Measurements from ENCODE around the gene CDH18. TPM values are rescaled to one million over a fixed set of nuclear protein-coding genes. Genes with fewer than 3 reads are reported as not detected.

The CDH18 gene
- polyA plus RNA-seq (5.6 and 9.6 TPM in 2 replicates), polyA minus RNA-seq (18.5 and 24.1 TPM in 2 replicates)

DNA sequence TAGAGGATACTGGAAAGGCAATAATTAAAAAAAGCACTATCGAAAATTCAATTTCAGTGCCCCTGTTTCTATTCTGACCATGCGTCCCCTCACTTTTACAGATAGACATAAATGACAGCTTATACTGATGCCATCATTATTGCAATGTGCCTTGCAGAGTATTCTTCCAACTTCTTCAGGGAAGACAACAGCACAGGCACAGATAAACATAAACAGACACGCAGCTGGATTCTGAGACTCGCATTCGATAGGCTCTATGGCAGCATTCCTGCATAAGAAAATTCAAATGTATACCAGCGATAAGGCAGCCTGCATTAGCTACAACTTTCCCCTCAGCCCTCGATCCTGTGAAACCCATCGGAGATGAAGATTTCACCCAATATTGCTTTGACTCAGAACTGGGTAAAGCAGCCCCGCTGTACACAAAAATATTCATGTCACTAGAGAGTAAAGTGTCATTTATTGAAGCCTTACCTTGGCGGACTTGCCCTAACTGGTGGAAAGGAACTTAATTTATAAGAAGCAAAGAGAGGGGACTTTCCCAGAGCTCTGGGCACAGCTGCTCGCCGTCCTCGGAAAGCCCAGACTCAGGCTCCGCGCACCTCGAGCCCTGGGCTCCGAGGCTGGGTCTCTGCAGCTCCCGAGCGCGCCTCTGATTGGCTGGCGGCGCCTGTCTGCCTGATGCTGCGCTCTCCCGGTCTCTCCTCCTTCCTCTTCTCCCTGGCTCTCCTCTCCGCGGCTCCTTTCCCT is at the start of gene CDH18:
TSS of gene CDH18 (minus strand) at position 589 of the 750 bp plus-strand sequence. CDS start 149,214 bp downstream, outside the sequence.
- Histone ChIP-seq H4K20me1 (ENCODE audit: insufficient read depth) (no peaks in the 10 kb centered on the region), H3K79me2 (replicated peaks; ENCODE audit: insufficient read depth, low read length) (no peaks in the 10 kb centered on the region), H3K9me3 (ENCODE audit: low read length) (no peaks in the 10 kb centered on the region), H2AFZ (ENCODE audit: low read depth, low read length) (peak within 1 kb of the TSS; percentile 15), H3K9ac (ENCODE audit: low read length) (peak within 1 kb of the TSS; percentile 51), H3K9me2 (ENCODE audit: insufficient read depth, low read length) (no peaks in the 10 kb centered on the region), H3K4me2 (ENCODE audit: low read length) (peak within 1 kb of the TSS; percentile 77), H3K4me3 (ENCODE audit: low read length) (peak within 1 kb of the TSS; percentile 71), H3F3A (ENCODE audit: insufficient read depth, low read length, poor library complexity, severe bottlenecking) (no peaks in the 10 kb centered on the region), H3K27ac (ENCODE audit: low read length) (no peak within 1 kb of the TSS), H3K27me3 (ENCODE audit: insufficient read depth, low read depth, low read length) (peaks cover 4% of the 10 kb centered on the region), H3K36me3 (ENCODE audit: insufficient read depth, low read length) (no peaks in the 10 kb centered on the region)
- TF ChIP-seq RAD21 (conservative IDR thresholded peaks at IDR 0.05) (peak; percentile 56), SMC3 (conservative IDR thresholded peaks at IDR 0.05; ENCODE audit: poor library complexity) (peak; percentile 56), TAF1 (IDR thresholded peaks at IDR 0.05; ENCODE audit: low read depth) (no peak), EP300 (conservative IDR thresholded peaks at IDR 0.05; ENCODE audit: poor library complexity, severe bottlenecking) (no peak)

DNA sequence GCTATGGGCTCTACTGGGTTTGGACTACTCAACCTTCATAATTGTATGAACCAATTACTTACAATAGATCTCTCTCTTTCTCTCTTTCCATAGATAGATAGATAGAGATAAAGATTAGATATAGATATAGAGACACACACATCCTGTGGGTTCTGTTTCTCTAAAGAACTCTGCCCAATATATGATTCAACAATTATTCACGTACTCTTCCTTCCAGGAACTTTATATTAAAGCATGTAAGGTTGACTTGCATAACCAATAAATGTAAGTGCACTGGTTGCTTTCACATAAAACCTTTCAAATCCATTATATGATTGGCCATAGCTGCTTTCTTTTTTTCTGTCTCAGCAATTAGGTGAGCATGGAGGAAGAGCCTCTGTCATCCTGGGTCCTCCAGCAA is 46.7 kb upstream of the CDH18 start:
- no peaks in the 10 kb centered on the region for H3K36me3 ChIP-seq (ENCODE audit: insufficient read depth, low read length)
- no peak for TF ChIP-seq SMC3 (conservative IDR thresholded peaks at IDR 0.05; ENCODE audit: poor library complexity)
- TF ChIP-seq MXI1 (conservative IDR thresholded peaks at IDR 0.05; ENCODE audit: poor library complexity, severe bottlenecking), result no peak
- no peak for TF ChIP-seq POLR2AphosphoS5 (IDR thresholded peaks at IDR 0.05)
- no peak for TF ChIP-seq EZH2 (IDR thresholded peaks at IDR 0.05; ENCODE audit: borderline replicate concordance, insufficient read depth, low read length, poor library complexity, severe bottlenecking)
- TF ChIP-seq EP300 (conservative IDR thresholded peaks at IDR 0.05; ENCODE audit: poor library complexity, severe bottlenecking), result no peak
- TF ChIP-seq, protein P1, sequence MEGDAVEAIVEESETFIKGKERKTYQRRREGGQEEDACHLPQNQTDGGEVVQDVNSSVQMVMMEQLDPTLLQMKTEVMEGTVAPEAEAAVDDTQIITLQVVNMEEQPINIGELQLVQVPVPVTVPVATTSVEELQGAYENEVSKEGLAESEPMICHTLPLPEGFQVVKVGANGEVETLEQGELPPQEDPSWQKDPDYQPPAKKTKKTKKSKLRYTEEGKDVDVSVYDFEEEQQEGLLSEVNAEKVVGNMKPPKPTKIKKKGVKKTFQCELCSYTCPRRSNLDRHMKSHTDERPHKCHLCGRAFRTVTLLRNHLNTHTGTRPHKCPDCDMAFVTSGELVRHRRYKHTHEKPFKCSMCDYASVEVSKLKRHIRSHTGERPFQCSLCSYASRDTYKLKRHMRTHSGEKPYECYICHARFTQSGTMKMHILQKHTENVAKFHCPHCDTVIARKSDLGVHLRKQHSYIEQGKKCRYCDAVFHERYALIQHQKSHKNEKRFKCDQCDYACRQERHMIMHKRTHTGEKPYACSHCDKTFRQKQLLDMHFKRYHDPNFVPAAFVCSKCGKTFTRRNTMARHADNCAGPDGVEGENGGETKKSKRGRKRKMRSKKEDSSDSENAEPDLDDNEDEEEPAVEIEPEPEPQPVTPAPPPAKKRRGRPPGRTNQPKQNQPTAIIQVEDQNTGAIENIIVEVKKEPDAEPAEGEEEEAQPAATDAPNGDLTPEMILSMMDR (IDR thresholded peaks at IDR 0.05; ENCODE audit: poor library complexity, severe bottlenecking), result no peak
- TF ChIP-seq TAF1 (IDR thresholded peaks at IDR 0.05; ENCODE audit: low read depth), result no peak
- TF ChIP-seq RAD21 (conservative IDR thresholded peaks at IDR 0.05), result no peak
- TF ChIP-seq, protein P2, sequence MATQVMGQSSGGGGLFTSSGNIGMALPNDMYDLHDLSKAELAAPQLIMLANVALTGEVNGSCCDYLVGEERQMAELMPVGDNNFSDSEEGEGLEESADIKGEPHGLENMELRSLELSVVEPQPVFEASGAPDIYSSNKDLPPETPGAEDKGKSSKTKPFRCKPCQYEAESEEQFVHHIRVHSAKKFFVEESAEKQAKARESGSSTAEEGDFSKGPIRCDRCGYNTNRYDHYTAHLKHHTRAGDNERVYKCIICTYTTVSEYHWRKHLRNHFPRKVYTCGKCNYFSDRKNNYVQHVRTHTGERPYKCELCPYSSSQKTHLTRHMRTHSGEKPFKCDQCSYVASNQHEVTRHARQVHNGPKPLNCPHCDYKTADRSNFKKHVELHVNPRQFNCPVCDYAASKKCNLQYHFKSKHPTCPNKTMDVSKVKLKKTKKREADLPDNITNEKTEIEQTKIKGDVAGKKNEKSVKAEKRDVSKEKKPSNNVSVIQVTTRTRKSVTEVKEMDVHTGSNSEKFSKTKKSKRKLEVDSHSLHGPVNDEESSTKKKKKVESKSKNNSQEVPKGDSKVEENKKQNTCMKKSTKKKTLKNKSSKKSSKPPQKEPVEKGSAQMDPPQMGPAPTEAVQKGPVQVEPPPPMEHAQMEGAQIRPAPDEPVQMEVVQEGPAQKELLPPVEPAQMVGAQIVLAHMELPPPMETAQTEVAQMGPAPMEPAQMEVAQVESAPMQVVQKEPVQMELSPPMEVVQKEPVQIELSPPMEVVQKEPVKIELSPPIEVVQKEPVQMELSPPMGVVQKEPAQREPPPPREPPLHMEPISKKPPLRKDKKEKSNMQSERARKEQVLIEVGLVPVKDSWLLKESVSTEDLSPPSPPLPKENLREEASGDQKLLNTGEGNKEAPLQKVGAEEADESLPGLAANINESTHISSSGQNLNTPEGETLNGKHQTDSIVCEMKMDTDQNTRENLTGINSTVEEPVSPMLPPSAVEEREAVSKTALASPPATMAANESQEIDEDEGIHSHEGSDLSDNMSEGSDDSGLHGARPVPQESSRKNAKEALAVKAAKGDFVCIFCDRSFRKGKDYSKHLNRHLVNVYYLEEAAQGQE (IDR thresholded peaks at IDR 0.05; ENCODE audit: borderline replicate concordance), result no peak
- H3K27ac ChIP-seq (ENCODE audit: low read length), result no peak overlapping the region
- H3K9ac ChIP-seq (ENCODE audit: low read length), result no peak overlapping the region
- no peaks in the 10 kb centered on the region for H3K27me3 ChIP-seq (ENCODE audit: insufficient read depth, low read depth, low read length)
- H3K9me2 ChIP-seq (ENCODE audit: insufficient read depth, low read length), result no peaks in the 10 kb centered on the region
- no peaks in the 10 kb centered on the region for H3K79me2 ChIP-seq (replicated peaks; ENCODE audit: insufficient read depth, low read length)
- no peak overlapping the region for H3K4me2 ChIP-seq (ENCODE audit: low read length)
- H3K9me3 ChIP-seq (ENCODE audit: low read length), result no peaks in the 10 kb centered on the region
- H3F3A ChIP-seq (ENCODE audit: insufficient read depth, low read length, poor library complexity, severe bottlenecking), result no peaks in the 10 kb centered on the region
- no peak overlapping the region for H3K4me3 ChIP-seq (ENCODE audit: low read length)
- H4K20me1 ChIP-seq (ENCODE audit: insufficient read depth), result no peaks in the 10 kb centered on the region
- H2AFZ ChIP-seq (ENCODE audit: low read depth, low read length), result no peak overlapping the region

All from neural cell (in vitro differentiated cells).